ENCODE data around the gene C16orf54. TPM values are rescaled to one million over a fixed set of nuclear protein-coding genes. Genes with fewer than 3 reads are reported as not detected.

Gene C16orf54
- total and polyA plus RNA-seq, 9 of the 15 experiments (the other 6 are each of a cell fraction or from before 2014, with no cell fraction given) = 0.09 TPM; not detected in 8

DNA sequence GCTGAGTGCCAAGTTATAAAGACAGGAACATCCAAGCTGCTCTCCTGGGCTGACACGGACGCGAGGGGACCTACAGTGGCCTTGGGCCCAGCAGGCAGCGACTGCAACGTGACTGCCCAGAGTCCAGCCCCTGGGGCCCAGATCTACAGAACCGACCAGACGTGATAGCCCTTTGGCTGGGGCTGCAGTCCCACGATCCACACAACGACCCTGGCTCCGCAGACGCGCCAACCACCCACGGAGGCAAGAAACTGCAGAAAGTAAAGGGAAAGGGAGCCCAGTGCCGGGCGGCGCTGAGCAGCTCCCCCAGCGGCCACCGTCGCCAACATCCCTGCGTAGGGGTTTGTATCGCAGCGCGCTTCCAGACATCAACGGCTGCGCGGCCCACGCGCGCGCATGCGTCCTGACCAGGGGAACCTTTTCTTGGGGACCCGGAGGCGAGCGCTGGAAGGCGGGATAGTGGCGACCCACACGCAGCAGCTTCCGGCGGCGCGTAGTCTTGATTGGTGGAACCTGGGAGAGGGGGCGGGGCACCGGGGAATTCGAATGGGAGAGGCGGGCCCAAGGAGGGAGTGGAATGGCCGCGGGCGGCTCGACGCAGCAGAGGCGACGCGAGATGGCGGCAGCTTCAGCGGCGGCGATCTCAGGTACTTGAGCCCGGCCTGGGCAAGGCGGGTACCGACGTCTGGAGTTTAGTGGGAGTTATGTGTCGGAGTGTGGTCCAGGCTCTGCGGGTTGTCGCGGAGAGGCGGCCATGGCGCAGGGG, 44.6 kb upstream of the C16orf54 start, which contains the start of gene KIF22 (continued):
- TF ChIP-seq ESRRA (IDR thresholded peaks at IDR 0.05; ENCODE audit: borderline replicate concordance, low read depth) (peak; percentile 60; the same call in 1 of the 2 replicates), CREB3L1 (IDR thresholded peaks at IDR 0.05; ENCODE audit: borderline replicate concordance, low read depth) (peak; percentile 59), PKNOX1 (IDR thresholded peaks at IDR 0.05) (peak; percentile 62), ILF3 (IDR thresholded peaks at IDR 0.05; ENCODE audit: borderline replicate concordance) (no peak), FOXP1 (CRISPR knock-in tag; IDR thresholded peaks at IDR 0.05) (peak; percentile 79), SIN3B (IDR thresholded peaks at IDR 0.05; ENCODE audit: low read depth) (peak; percentile 83), ZBTB8A (IDR thresholded peaks at IDR 0.05; ENCODE audit: partially characterized antibody) (no peak), TCFL5 (CRISPR knock-in tag; conservative IDR thresholded peaks at IDR 0.05) (no peak), FOXP4 (CRISPR knock-in tag; IDR thresholded peaks at IDR 0.05; ENCODE audit: borderline replicate concordance) (0 out of 2 replicates have a peak, but pooled peaks have one; percentile 76), SAFB2 (IDR thresholded peaks at IDR 0.05; ENCODE audit: borderline replicate concordance, low read depth, low read length, severe bottlenecking) (no peak), SIX5 (IDR thresholded peaks at IDR 0.05; ENCODE audit: borderline replicate concordance in 1 of 2, insufficient read depth in 1 of 2, low read depth in 1 of 2, low read length in 2 of 2) (peak in 1 of 2 experiments; percentile 44; a peak in 1 of 4 replicates), PHF20 (IDR thresholded peaks at IDR 0.05; ENCODE audit: partially characterized antibody) (peak; percentile 52), PRDM10 (IDR thresholded peaks at IDR 0.05; ENCODE audit: partially characterized antibody) (no peak), ARNT (IDR thresholded peaks at IDR 0.05) (no peak), FIP1L1 (IDR thresholded peaks at IDR 0.05; ENCODE audit: low read depth, low read length, poor library complexity, severe bottlenecking) (peak; percentile 97), POLR2AphosphoS5 (IDR thresholded peaks at IDR 0.05; ENCODE audit: control insufficient read depth, insufficient read depth, low read depth, low read length) (peak; percentile 70), CREBBP (IDR thresholded peaks at IDR 0.05; ENCODE audit: low read depth, low read length) (no peak)
